NCI-H1694 (cell line): Measurements from ENCODE around the gene WFIKKN1.

Experiments
- DNase-seq: peaks from one replicate; lab custom pipeline; 2025; lab: John Stamatoyannopoulos, UW

The WFIKKN1 gene

GRCh38 chr16:657487-657886 lies 26.7 kb downstream of the WFIKKN1 start:
- DNase-seq, result no peak

GRCh38 chr16:658679-659571 lies 28.1 kb downstream of the WFIKKN1 start:
- DNase-seq, result no peak

- no peak for DNase-seq
These were observed 28.8 kb downstream of the WFIKKN1 start for GRCh38 chr16:659618-660017.

GRCh38 chr16:660132-660458 lies 29.3 kb downstream of the WFIKKN1 start:
- no peak for DNase-seq

- no peak for DNase-seq
These were observed 29.8 kb downstream of the WFIKKN1 start for GRCh38 chr16:660459-661183.

GRCh38 chr16:661184-661821 lies 30.5 kb downstream of the WFIKKN1 start:
- DNase-seq, result no peak

GRCh38 chr16:662095-662494 lies 31.3 kb downstream of the WFIKKN1 start:
- DNase-seq, result no peak

GRCh38 chr16:662597-662996 lies 31.8 kb downstream of the WFIKKN1 start:
- DNase-seq, result no peak

- DNase-seq, result no peak
These were observed 35.8 kb downstream of the WFIKKN1 start for GRCh38 chr16:666572-666971.

GRCh38 chr16:667113-667779 lies 36.5 kb downstream of the WFIKKN1 start:
- DNase-seq, result no peak

- peak; percentile 43 for DNase-seq
These were observed 37.2 kb downstream of the WFIKKN1 start, which contains the start of gene RHOT2 for GRCh38 chr16:667780-668518. Gene RHOT2, plus strand, starts transcription at chr16:668132. Its CDS starts 68 bp downstream, at chr16:668200.

- DNase-seq, result no peak
These were observed 37.9 kb downstream of the WFIKKN1 start for GRCh38 chr16:668519-669171.

- no peak for DNase-seq
These were observed 38.9 kb downstream of the WFIKKN1 start for GRCh38 chr16:669666-670065.

GRCh38 chr16:670485-671352 lies 39.9 kb downstream of the WFIKKN1 start:
- DNase-seq, result no peak

GRCh38 chr16:671353-672131 lies 40.8 kb downstream of the WFIKKN1 start:
- DNase-seq, result no peak

GRCh38 chr16:672371-672770 lies 41.6 kb downstream of the WFIKKN1 start:
- no peak for DNase-seq

- no peak for DNase-seq
These were observed 42.1 kb downstream of the WFIKKN1 start for GRCh38 chr16:672851-673250.

- DNase-seq, result no peak
These were observed 42.7 kb downstream of the WFIKKN1 start for GRCh38 chr16:673399-673991.
